Measurements from ENCODE around the gene CNR2.
A peak's percentile ranks its signal among the peaks of the same experiment; 100 is the strongest.
"Not testable (repeated sequence)": the region's sequence is repeated elsewhere in the genome, so short reads cannot be mapped to it uniquely, and the experiment has no call there.

Gene CNR2

GRCh38 chr1:23882746-23883145 lies 30.4 kb downstream of the CNR2 start:
- no peak for DNase-seq

DNA sequence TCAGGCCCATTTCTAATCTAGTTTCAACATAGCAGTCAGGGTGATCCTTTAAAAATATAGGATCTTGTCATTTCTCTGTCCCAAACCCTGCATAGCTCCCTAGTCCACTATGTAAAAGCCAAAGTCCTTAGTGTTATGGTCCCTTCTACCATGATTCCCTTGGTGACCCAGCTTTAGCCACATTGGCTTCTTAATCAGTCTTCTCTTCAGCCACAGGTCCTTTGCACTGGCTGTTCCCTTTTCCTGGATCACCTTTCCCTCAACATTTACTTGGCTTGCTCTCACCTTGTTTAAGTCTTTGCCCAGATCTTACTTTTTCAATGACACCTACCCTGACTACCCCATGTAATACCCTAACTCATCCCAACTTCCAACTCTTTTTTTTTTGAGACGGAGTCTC lies 33.4 kb downstream of the CNR2 start:
- DNase-seq: no peak

GRCh38 chr1:23878668-23879067 lies 34.5 kb downstream of the CNR2 start:
- no peak for DNase-seq

- DNase-seq: no peak
These were observed 37.8 kb downstream of the CNR2 start for GRCh38 chr1:23875382-23875781.

DNA sequence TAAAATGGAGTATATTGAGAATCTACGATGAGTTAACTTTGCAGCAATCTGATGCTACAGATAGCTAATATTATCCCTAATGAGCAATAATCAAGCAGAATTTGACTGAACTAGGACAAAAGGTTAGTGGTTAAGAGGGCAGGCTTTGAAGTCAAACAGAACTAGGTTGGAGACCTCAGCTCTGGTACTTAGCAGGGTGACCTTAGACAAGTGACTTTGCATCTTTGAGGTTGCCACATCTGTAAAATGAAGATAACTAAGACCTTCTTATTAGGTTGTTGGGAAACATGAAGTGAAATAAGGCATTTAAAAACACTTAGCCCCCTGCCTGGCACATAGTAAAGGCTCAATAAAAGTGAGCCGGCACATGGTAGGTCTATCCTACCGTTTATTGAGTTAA lies 40.7 kb downstream of the CNR2 start:
- DNase-seq: no peak

- DNase-seq: no peak
These were observed 44.1 kb downstream of the CNR2 start for GRCh38 chr1:23869051-23869450.

GRCh38 chr1:23868557-23869016 lies 44.6 kb downstream of the CNR2 start:
- DNase-seq: no peak

- peak; percentile 98 for DNase-seq
These were observed 45.1 kb downstream of the CNR2 start, which contains the start of gene FUCA1 for GRCh38 chr1:23867895-23868556. FUCA1 (minus strand) TSS chr1:23868290; CDS start chr1:23868286, 4 bp downstream.

GRCh38 chr1:23867542-23867894 lies 45.6 kb downstream of the CNR2 start:
- DNase-seq: no peak

- DNase-seq: no peak
These were observed 47.6 kb downstream of the CNR2 start for GRCh38 chr1:23865543-23865930.

DNA sequence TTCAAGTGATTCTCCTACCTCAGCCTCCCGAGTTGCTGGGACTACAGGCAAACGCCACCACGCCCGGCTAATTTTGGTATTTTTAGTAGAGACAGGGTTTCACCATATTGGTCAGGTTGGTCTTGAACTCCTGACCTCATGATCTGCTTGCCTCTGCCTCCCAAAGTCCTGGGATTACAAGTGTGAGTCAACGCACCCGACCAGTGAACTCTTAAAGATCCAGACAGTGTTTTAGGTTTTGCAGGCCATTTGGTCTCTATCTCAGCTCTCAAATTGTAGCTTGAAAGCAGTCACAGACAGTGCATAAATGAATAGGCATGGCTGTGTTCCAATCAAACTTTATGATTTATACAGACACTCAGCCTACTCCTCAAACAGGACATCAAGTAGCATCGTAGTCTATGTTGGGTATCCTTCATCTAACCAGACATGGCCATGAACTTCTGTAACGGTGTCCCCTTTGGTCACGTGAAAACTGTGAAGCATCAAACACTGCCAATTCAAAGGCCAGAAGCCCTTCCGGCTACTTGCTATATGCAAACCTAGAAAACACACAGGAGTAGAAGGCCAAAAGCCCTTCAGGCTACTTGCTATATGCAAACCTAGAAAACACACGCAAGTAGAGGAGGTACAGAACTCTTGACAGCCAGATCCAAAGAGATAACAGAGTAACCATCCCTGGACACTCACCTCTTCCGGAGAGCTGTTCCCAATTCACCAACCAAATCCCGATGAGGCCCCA lies 48.2 kb downstream of the CNR2 start:
- no peak for DNase-seq

- no peak for DNase-seq
These were observed 50.5 kb downstream of the CNR2 start for GRCh38 chr1:23862640-23863039.

DNA sequence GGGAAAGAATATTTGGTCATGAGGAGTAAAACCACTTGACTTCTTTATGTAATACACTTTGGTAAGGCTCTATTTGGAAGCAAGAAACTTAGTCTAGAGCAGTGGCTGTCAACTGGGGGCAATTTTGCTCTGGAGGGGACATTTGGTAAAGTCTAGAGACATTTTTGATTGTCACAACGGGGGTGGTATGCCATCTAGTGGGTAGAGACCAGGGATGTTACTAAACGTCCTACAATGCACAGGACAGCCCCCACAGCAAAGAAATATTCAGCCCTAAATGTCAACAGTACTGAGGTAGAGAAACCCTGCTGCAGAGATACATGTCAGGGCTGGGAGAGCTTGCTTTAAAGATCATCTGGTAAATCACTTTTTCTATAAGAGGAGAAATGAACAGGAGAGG lies 58.6 kb downstream of the CNR2 start:
- DNase-seq: peak; percentile 20

- DNase-seq: not testable (repeated sequence)
These were observed 60.0 kb downstream of the CNR2 start for GRCh38 chr1:23853124-23853523.

DNA sequence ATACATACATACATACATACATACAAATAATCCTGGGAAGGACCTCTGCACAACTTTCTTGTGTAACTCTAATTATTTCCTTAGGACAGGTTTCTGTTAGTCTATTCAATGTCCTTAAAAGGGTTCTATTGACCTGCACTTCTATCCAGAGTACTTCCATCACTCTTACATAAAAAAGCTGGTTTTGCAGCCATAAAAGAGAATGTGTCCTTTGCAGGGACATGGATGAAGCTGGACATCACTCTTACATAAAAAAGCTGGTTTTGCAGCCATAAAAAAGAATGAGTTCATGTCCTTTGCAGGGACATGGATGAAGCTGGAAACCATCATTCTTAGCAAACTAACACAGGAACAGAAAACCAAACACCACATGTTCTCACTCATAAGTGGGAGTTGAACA lies 61.8 kb downstream of the CNR2 start:
- not testable (repeated sequence) for DNase-seq

DNA sequence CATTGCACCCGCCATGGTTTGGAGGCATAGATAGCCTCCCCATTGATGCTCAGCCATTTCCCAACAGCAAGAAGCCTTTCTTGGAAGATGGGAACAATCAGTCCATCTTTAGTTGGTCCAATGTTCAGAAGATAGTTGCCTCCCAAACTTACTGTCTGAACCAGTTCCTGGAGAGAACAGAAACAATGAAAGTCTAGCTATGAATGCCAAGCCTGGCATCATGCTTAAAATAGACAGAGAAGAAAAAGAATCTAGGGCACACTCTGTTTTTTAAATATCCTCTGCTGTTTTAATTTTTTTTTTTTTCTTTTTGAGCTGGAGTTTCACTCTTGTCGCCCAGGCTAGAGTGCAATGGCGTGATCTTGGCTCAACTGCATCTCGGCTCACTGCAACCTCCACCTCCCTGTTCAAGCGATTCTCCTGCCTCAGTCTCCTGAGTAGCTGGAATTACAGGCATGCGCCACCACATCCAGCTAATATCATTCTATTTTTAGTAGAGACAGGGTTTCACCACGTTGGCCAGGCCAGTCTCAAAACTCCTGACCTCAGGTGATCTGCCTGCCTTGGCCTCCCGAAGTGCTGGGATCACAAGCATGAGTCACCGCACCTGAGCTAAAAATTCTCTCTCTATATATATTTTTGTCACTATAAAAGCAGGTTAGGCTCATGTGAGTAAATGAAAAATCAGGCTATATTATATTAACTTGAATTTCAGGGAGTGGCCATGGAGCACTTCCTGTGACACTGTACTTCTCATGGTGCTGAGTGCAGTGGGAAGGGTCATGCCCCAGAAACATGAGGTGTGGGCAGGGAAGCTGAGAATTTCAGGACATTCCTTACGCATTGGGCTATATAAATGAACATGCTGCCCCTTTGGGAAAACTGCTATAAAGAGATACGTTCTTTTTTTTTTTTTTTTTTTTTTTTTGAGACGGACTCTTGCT lies 64.2 kb downstream of the CNR2 start:
- DNase-seq: no peak

GRCh38 chr1:23847482-23848095 lies 65.6 kb downstream of the CNR2 start:
- DNase-seq: not testable (repeated sequence)

DNA sequence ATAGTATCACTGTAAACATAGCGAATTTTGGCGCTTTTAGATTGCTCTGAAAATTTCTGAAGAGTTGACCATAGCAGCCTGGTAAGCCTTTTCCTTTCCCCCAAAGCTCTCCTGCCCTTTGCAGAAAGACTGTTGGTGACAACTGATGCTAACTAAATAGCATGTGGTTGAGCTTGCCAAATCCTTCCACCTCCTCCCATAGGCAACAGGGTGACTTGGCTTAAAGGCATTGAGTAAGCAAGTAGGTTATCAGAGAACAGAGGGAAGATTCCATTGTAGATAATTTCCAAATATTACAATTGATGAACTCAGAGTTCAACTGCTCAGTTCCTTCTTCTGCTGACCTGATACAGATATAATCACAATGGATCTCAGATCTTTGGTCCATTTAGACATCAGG lies 68.0 kb downstream of the CNR2 start:
- no peak for DNase-seq

DNA sequence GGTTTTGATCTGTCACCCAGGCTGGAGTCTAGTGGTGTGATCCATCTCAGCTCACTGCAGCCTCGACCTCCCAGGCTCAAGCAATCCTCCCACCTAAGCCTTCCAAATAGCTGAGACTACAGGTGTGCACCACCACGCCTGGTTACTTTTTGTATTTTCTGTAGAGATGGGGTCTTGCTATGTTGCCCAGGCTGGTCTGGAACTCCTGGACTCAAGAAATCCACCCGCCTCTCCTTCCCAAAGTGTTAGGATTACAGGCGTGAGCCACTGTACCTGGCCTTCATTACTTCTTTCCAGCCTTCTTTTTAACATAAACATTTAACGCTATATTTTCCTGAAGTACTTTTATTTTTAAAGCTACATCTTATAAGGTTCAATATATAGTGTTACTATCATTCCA lies 69.5 kb downstream of the CNR2 start:
- DNase-seq: no peak

DNA sequence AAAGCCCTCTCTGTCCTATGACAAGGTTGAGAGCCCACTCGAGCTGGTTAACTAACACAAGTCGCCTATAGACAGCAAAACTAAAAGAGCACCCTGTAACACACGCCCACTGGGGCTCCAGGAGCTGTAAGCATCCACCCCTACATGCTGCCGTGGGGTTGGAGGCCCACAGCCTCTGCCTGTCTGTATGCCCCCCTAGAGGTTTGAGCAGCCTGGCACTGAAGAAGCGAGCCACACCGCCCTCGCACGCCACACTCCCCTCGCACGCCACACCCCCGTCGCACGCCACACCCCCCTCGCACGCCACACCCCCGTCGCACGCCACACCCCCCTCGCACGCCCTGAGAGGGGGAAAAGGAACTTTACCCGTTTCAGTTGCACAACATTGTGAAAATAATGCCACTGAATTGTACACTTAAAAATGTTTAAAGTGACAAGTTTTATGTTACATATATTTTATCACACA lies 74.7 kb downstream of the CNR2 start:
- DNase-seq: peak; percentile 81

DNA sequence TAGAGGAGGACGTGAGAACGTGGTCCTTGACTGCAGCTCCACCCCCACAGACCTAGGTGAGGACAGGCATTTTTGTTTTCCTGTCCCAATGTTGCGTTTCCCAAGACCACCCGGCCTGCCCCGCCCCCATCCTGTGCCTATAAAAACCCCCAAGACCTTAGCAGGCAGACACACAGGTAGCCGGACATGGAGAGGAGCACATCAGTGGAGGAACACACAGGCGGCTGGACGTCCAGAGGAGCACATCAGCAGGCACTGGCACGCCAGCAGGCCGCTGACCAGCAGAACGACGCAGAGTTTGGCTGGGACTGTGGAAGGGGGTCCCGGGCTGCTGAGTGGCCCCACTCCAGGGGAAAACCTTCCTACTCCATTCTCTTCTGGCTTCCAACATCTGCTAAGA lies 75.3 kb downstream of the CNR2 start:
- DNase-seq: peak; percentile 10

- DNase-seq: no peak
These were observed 77.1 kb downstream of the CNR2 start for GRCh38 chr1:23836037-23836436.

DNA sequence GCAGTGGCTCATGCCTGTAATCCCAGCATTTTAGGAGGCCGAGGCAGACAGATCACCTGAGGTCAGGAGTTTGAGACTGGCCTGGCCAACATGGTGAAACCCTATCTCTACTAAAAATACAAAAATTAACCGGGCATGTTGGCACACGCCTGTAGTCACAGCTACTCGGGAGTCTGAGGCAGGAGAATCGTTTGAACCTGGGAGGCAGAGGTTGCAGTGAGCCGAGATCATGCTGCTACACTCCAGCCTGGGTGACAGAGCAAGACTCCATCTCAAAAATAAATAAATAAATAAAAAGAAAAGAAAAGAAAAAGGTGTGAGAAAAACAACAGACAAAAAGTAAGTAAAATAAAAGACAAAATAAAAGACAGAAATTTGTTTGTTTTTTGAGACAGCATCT lies 79.0 kb downstream of the CNR2 start:
- DNase-seq: not testable (repeated sequence)

Data from CD4-positive, alpha-beta T cell treated with Interleukin-21 for 1 hour (primary cell).